Measurements from ENCODE around the gene MLLT10.

GRCh38 chr10:21696302-21696701 lies 162.3 kb downstream of the MLLT10 start:
- TF ChIP-seq, protein P1, sequence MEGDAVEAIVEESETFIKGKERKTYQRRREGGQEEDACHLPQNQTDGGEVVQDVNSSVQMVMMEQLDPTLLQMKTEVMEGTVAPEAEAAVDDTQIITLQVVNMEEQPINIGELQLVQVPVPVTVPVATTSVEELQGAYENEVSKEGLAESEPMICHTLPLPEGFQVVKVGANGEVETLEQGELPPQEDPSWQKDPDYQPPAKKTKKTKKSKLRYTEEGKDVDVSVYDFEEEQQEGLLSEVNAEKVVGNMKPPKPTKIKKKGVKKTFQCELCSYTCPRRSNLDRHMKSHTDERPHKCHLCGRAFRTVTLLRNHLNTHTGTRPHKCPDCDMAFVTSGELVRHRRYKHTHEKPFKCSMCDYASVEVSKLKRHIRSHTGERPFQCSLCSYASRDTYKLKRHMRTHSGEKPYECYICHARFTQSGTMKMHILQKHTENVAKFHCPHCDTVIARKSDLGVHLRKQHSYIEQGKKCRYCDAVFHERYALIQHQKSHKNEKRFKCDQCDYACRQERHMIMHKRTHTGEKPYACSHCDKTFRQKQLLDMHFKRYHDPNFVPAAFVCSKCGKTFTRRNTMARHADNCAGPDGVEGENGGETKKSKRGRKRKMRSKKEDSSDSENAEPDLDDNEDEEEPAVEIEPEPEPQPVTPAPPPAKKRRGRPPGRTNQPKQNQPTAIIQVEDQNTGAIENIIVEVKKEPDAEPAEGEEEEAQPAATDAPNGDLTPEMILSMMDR (conservative IDR thresholded peaks at IDR 0.05): no peak
- TF ChIP-seq EZH2 (IDR thresholded peaks at IDR 0.05; ENCODE audit: low read depth): no peak

Measured in PC-9 (cell line).